Activated CD8-positive, alpha-beta memory T cell treated with anti-CD3 and anti-CD28 coated beads for 48 hours (primary cell): ENCODE measurements around the gene CRIP1.

ENCODE experiments used
- DNase-seq, 3 experiments: peaks; one replicate each; pipeline ENCODE4 v3.0.0-alpha.2; 2020; ENCODE audit warnings: low read depth in 2 of 3, low spot score in 2 of 3

The CRIP1 gene

DNA sequence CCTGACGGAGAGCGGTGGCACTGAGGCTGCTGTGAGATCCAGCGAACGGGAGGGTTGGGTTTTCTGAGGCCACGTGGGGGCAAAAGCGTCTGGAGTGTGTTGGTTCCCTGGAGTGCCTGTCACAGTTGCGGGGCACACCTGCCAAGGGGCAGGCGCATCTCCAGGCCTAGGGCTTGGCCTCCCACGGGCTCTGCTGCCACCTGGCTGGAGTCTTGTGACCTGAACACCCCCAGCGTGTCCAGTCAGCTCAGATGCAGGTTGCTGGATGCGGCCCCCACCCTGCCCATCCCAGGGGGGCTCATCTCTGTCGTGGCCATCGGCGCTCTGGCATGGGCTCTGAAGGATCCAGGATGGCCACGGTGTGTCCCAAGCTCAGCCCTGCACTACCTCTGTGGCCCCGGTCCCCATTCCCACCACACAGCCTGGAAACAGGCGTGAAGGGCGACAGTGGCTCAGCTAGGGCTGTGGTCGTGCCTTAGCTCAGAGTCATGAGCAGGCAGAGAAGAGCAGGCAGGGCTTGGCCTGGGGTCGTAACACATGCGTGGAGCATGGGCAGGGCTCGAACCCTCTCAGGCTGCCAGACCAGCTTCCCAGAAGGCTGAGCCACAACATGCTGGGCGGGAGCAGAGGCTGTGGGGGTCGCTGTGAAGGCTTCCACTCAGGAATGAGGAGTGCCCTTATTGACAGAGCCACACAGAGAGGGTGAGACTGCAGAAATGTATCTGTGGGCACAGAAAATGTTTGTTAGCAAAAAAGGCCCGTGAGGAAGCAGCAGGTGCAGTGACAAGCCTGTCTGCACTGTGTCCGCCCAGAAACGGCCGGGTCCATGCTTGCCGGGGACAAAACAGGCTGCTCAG lies 35.6 kb upstream of the CRIP1 start:
- no peak for DNase-seq

- DNase-seq: no peak
These were observed 33.7 kb upstream of the CRIP1 start for GRCh38 chr14:105452963-105453362.

DNA sequence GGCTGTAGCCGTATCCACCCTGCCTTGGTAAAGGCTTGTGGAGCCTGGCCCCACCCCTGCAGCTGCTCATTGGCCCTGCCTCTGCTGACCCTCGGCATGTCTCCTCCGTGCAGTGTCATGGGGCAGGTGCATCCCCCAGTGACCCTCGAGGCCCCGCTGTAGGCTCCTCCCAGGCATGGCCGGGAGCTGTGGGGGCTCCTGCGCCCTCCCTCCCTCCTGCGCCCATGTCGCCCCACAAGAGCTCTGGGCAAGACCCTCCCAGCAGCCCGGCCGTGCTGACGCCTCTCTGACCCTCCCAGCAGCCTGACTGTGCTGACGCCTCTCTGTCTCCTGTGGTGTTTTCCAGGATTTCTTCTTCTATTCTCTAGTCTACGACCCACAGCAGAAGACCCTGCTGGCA lies 32.8 kb upstream of the CRIP1 start:
- no peak for DNase-seq

DNA sequence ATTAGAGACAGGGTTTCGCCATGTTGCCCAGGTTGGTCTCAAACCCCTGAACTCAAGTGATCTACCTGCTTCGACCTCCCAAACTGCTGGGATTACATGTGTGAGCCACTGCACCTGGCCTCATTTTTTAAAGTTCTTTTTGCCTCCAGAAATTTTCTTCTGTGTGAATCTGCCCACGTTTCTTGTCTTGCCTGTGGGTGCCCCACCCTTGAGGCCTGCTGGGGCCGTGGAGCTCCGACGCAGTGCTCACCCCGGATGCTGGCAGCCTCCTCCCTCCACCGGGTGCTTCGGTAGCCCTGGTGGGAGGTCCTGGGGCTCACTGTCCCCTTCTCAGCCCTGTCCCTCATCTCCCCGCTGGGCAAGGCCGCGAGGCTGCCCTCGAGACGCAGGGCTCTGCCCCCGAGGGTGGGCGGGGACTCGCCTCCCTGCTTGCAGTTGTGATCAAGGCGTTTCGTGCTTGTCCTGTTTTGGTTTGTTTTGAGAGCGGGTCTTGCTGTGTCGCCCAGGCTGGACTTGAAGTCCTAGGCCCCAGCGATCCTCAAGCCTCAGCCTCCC lies 31.5 kb upstream of the CRIP1 start:
- DNase-seq: no peak

GRCh38 chr14:105455766-105456660 lies 30.7 kb upstream of the CRIP1 start:
- no peak for DNase-seq

GRCh38 chr14:105456736-105457617 lies 29.7 kb upstream of the CRIP1 start:
- DNase-seq: no peak

GRCh38 chr14:105458010-105458409 lies 28.7 kb upstream of the CRIP1 start:
- no peak for DNase-seq

- no peak for DNase-seq
These were observed 28.1 kb upstream of the CRIP1 start for GRCh38 chr14:105458571-105458970.

- DNase-seq: no peak
These were observed 26.6 kb upstream of the CRIP1 start for GRCh38 chr14:105460116-105460515.

DNA sequence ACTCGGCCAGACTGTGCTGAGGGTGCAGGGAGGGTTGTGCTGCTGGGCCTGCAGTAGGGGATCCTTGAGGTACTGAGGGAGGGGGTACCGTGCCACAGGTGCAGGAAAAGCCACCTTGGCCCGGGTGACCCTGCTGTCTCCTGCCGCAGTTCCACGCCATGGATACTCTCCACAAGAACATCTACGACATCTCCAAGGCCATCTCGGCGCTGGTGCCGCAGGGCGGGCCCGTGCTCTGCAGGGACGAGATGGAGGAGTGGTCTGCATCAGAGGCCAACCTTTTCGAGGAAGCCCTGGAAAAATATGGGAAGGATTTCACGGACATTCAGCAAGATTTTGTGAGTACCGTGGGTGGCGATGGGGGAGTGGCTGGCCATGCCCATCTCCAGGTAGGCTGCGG lies 26.1 kb upstream of the CRIP1 start:
- DNase-seq: no peak

GRCh38 chr14:105461903-105462302 lies 24.8 kb upstream of the CRIP1 start:
- DNase-seq: no peak

DNA sequence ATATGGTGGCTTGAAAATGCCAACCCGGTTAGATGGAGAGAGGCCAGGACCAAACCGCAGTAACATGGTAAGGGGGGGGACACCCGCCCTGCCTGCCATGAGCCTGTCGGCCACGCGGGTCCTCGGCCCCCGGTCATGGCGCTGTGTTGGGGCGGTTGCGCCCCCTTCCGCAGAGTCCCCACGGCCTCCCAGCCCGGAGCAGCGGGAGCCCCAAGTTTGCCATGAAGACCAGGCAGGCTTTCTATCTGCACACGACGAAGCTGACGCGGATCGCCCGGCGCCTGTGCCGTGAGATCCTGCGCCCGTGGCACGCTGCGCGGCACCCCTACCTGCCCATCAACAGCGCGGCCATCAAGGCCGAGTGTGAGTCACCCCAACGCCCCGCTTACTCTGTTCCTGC lies 22.2 kb upstream of the CRIP1 start:
- DNase-seq: no peak

DNA sequence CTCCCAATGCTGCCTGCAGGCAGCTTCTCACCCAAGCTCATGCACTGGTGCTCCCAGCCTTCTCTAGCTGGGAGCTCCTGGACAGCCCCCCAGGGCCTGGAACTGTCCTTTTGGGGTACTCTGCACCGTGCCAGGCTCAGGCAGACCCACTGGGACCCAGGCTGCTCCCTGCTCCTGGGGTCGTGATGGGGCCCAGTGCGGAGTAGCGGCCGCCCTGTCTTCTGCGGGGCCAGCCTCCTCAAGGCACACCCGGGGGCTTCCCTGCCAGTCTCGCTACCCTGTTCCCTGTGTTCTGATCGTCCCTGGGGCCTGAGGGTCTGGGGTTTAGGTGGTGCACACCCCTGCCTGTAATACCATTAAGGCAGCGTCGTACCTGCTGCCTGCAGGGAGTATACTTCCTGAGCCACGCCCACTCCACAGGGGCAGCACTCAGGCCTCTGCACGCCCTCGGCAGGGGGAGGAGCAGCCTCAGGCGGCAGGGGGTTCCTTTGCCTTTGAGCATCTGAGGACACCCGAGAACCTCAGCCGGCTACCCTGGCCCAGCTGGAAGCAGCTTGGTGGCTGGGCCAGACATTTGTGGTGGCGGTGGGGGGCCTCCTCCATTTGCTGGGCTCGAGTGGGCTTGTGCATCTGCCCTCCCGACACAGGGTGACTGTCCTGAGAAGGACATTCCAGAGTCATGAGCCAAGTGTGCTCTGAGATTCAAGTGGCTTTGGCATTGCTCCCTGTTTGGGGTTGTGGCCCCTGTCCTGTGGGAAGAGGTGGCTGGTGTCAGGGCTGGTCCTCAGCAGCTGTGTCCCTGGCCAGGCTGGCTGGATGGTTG lies 21.3 kb upstream of the CRIP1 start:
- DNase-seq: no peak

DNA sequence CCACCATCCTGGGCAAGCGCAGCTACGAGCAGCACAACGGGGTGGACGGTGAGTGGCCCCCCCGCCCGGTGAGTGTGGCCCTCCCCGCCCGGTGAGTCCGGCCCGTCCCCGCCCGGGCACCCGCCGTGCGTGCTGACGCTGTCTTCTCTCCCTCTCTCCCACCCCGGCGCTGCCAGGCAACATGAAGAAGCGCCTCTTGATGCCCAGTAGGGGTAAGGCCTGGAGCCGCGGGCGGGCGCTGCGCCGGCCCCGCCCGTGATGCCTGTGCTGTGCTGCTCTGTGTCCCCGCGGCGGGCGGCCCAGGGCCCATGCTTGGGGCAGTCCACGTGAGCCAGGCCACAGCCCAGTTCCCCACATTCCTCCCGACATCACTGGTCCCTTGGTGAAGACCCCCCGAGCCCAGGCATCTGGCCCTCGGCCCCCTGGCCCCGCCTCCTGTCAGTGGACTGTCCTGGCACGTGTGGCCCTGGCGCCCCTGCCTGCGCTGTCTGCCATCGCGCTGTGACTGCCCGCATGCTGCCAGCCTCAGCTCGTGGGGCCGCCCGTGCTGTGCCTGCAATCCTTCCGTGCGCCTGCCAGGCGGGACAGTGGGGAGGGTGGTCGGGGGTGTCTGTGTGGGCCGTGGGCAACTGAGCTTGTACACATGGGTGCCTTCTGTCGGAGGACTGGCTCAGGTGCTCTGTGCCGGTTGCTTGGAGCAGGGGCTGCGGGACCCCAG lies 20.0 kb upstream of the CRIP1 start:
- DNase-seq: no peak

DNA sequence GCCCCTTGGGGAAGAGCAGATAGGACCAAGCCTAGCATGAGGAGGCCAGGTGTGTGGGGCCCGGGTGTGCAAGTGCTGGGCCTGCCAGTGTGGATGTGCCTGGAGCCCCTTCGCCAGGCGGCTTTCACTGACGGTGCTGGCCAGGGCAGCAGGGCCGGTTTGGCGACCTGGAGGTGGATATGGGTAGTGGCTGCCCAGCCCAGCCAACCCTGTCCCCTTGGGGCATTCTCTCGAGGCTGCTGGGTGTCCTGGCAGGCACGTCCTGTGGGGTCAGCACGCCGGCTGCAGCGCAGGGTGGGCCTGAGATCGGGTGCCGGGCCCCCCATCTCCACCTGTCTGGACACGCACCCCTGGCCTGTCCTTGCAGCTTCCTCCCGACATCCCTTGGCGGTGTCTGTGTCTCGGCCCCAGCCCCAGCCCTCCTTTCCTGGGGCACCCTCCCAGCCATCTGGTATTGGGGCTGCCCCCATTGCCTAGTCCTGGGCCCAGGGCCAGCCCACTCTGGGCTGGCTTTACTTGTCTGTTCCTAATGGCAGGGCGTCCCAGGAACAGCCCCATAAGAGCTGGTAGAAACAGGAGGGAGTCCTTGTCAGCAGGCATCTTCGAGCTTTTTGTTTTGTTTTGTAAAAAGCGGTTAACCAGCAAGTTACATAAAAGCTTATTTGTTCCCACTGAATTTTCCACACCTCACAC lies 19.3 kb upstream of the CRIP1 start:
- no peak for DNase-seq

DNA sequence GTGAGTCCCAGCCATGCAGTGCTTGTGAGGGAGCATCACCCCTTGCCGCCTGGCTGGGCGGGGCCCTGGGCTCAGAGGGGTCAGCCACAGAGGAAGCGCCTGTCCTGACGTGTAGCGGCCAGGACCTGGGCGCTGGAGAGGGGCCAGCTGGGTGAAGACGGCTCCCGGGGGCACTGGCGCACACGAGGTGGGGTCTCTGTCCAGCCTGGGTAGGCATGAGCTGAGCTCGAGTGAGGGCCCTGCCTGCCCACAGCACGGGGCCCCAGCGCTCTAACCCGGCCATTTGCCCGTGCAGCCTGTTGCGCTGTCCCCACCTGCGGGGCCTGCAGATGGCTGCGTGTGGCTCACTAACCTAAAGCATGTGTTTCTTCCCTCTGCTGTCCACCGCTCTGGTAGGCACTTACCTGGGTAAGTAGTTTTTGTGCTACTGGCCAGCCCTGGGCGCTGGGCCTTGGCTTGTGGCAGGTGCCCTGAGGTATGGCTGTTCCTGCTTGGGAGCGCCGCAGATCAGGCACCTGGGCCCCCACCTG lies 18.7 kb upstream of the CRIP1 start:
- no peak for DNase-seq

- no peak for DNase-seq
These were observed 18.0 kb upstream of the CRIP1 start for GRCh38 chr14:105468621-105469241.
